ENCODE measurements around the gene LOX. TPM values are rescaled to one million over a fixed set of nuclear protein-coding genes. Genes with fewer than 3 reads are reported as not detected.

LOX gene
- polyA plus RNA-seq, 1 donor (not counting 4 experiments of a cell fraction or from before 2014, with no cell fraction given): 0.33 TPM

- dilution Hi-C loops (cut with MboI; ENCODE audit: extremely low pct_ligation_motif_present, low sequenced_read_pairs): no loop called here
- Histone ChIP-seq H3K9ac (ENCODE audit: control insufficient read depth, extremely low read depth, insufficient read depth, low read length) (no peak overlapping the region), H3K9me1 (ENCODE audit: control insufficient read depth, extremely low read depth, insufficient read depth, low read length) (no peaks in the 10 kb centered on the region), H3K27ac (ENCODE audit: control insufficient read depth, insufficient read depth, low read length) (no peak overlapping the region), H2AFZ (ENCODE audit: control insufficient read depth, low read length) (no peak overlapping the region), H3K79me2 (ENCODE audit: control insufficient read depth, insufficient read depth, low read length) (no peaks in the 10 kb centered on the region), H3K9me3 (ENCODE audit: control insufficient read depth, low read depth, low read length) (no peaks in the 10 kb centered on the region), H3K4me2 (ENCODE audit: control insufficient read depth, extremely low read depth, insufficient read depth, low read depth, low read length) (peak overlapping the region; percentile 32), H4K20me1 (ENCODE audit: control insufficient read depth, extremely low read depth, insufficient read depth, low read length) (no peaks in the 10 kb centered on the region), H3K4me1 (ENCODE audit: control insufficient read depth, extremely low read depth, insufficient read depth, low read length) (peaks cover 5% of the 10 kb centered on the region), H3K36me3 (ENCODE audit: control insufficient read depth in 2 of 2, extremely low read depth in 1 of 2, insufficient read depth in 2 of 2, low read length in 2 of 2) (no peaks in the 10 kb centered on the region), H3K4me3 (ENCODE audit: control insufficient read depth in 2 of 3, extremely low read depth in 1 of 3, insufficient read depth in 2 of 3, low read depth in 1 of 3, low read length in 3 of 3) (no peak overlapping the region), H3K27me3 (ENCODE audit: control insufficient read depth, extremely low read depth, insufficient read depth, low read length) (no peaks in the 10 kb centered on the region)
- DNase-seq (ENCODE audit: low read depth, low spot score) (no peak), FAIRE-seq (no peak)
- TF ChIP-seq, protein P1, sequence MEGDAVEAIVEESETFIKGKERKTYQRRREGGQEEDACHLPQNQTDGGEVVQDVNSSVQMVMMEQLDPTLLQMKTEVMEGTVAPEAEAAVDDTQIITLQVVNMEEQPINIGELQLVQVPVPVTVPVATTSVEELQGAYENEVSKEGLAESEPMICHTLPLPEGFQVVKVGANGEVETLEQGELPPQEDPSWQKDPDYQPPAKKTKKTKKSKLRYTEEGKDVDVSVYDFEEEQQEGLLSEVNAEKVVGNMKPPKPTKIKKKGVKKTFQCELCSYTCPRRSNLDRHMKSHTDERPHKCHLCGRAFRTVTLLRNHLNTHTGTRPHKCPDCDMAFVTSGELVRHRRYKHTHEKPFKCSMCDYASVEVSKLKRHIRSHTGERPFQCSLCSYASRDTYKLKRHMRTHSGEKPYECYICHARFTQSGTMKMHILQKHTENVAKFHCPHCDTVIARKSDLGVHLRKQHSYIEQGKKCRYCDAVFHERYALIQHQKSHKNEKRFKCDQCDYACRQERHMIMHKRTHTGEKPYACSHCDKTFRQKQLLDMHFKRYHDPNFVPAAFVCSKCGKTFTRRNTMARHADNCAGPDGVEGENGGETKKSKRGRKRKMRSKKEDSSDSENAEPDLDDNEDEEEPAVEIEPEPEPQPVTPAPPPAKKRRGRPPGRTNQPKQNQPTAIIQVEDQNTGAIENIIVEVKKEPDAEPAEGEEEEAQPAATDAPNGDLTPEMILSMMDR (optimal IDR thresholded peaks at IDR 0.05 in 1 of 3, IDR thresholded peaks at IDR 0.05 in 1 of 3, conservative IDR thresholded peaks at IDR 0.05 in 1 of 3; ENCODE audit: extremely low read depth in 1 of 3, insufficient read depth in 2 of 3, low read length in 3 of 3): peak in 2 of 3 experiments; percentile 49 to 58
- TF ChIP-seq EZH2 (IDR thresholded peaks at IDR 0.05; ENCODE audit: low read length): no peak
Observed at GRCh38 chr5:122091936-122092600, 14.0 kb upstream of the LOX start.

GRCh38 chr5:122089096-122090013 is 11.3 kb upstream of the LOX start:
- DNase-seq (ENCODE audit: low read depth, low spot score) (no peak), FAIRE-seq (no peak)
- H3K4me2 ChIP-seq (ENCODE audit: control insufficient read depth, extremely low read depth, insufficient read depth, low read depth, low read length): no peak overlapping the region
- H3K9me3 ChIP-seq (ENCODE audit: control insufficient read depth, low read depth, low read length): no peaks in the 10 kb centered on the region
- H2AFZ ChIP-seq (ENCODE audit: control insufficient read depth, low read length): no peak overlapping the region
- no peaks in the 10 kb centered on the region for H3K27me3 ChIP-seq (ENCODE audit: control insufficient read depth, extremely low read depth, insufficient read depth, low read length)
- H4K20me1 ChIP-seq (ENCODE audit: control insufficient read depth, extremely low read depth, insufficient read depth, low read length): no peaks in the 10 kb centered on the region
- TF ChIP-seq, protein P1 (optimal IDR thresholded peaks at IDR 0.05 in 1 of 3, IDR thresholded peaks at IDR 0.05 in 1 of 3, conservative IDR thresholded peaks at IDR 0.05 in 1 of 3; ENCODE audit: extremely low read depth in 1 of 3, insufficient read depth in 2 of 3, low read length in 3 of 3): no peak
- TF ChIP-seq EZH2 (IDR thresholded peaks at IDR 0.05; ENCODE audit: low read length): no peak
- no peak overlapping the region for H3K4me3 ChIP-seq (ENCODE audit: control insufficient read depth in 2 of 3, extremely low read depth in 1 of 3, insufficient read depth in 2 of 3, low read depth in 1 of 3, low read length in 3 of 3)
- no peaks in the 10 kb centered on the region for H3K36me3 ChIP-seq (ENCODE audit: control insufficient read depth in 2 of 2, extremely low read depth in 1 of 2, insufficient read depth in 2 of 2, low read length in 2 of 2)
- dilution Hi-C loops (cut with MboI; ENCODE audit: extremely low pct_ligation_motif_present, low sequenced_read_pairs): no loop called here
- peaks cover 5% of the 10 kb centered on the region for H3K4me1 ChIP-seq (ENCODE audit: control insufficient read depth, extremely low read depth, insufficient read depth, low read length)
- no peak overlapping the region for H3K27ac ChIP-seq (ENCODE audit: control insufficient read depth, insufficient read depth, low read length)
- H3K9ac ChIP-seq (ENCODE audit: control insufficient read depth, extremely low read depth, insufficient read depth, low read length): no peak overlapping the region
- no peaks in the 10 kb centered on the region for H3K9me1 ChIP-seq (ENCODE audit: control insufficient read depth, extremely low read depth, insufficient read depth, low read length)
- H3K79me2 ChIP-seq (ENCODE audit: control insufficient read depth, insufficient read depth, low read length): no peaks in the 10 kb centered on the region

All from keratinocyte (primary cell).